ENCODE measurements around the gene HOXD8.

HOXD8 gene

DNA sequence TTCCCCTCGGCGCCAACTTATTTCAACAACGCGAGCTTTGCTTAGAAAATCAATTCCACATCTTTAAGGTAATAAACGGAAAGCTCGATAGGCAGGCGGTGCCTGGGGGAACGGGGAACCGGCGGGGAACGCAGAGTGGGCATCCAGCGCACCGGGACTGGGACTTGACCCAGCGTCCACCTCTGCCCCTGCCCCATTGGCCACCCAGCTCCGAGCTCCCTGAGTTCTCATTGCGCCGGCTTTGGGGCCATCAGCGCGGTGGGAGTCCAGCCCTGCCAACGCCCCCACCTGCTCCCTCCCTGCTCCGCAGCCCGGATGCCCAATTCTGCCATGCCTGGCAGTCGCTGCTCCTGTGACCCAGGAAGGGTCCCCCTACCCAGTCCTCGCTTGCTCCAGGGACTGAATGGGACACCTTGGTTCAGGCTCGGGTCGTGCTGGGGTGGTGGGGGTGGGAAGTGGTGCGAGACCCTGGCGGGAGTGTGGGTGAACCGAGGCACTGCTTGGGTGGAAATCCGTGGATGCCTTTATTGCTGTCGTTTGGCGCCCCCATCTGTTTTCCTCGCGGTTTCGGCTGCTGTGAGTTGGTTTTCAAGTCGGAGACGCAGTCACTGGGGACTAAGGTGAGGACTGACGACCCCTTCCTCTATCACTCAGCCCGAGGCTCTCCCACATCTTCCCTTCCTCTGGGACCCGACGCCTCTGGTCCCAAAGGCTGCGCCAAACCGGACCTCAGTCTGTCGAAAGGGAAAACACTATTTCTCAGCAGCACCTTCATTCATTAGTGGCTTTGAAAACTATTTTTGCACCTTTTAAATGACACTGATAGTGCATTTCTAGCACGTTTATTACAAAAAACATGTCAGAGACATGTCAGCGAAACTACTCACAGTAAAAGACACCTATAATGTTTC lies 43.4 kb upstream of the HOXD8 start:
- TF ChIP-seq, protein P1, sequence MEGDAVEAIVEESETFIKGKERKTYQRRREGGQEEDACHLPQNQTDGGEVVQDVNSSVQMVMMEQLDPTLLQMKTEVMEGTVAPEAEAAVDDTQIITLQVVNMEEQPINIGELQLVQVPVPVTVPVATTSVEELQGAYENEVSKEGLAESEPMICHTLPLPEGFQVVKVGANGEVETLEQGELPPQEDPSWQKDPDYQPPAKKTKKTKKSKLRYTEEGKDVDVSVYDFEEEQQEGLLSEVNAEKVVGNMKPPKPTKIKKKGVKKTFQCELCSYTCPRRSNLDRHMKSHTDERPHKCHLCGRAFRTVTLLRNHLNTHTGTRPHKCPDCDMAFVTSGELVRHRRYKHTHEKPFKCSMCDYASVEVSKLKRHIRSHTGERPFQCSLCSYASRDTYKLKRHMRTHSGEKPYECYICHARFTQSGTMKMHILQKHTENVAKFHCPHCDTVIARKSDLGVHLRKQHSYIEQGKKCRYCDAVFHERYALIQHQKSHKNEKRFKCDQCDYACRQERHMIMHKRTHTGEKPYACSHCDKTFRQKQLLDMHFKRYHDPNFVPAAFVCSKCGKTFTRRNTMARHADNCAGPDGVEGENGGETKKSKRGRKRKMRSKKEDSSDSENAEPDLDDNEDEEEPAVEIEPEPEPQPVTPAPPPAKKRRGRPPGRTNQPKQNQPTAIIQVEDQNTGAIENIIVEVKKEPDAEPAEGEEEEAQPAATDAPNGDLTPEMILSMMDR (IDR thresholded peaks at IDR 0.05; ENCODE audit: control extremely low read depth, extremely low read depth, low read depth, missing control alignments) = peak; percentile 49
- no peak for DNase-seq (ENCODE audit: extremely low spot score)
- ChIA-PET CTCF (interaction anchor here (0.8 to 1.8 kb wide), 7 partner anchors 11 to 398 kb away, joined by 3 to 11 read pairs (median 3); no protein-coding TSS in a partner anchor), POLR2A (no interaction called here)

DNA sequence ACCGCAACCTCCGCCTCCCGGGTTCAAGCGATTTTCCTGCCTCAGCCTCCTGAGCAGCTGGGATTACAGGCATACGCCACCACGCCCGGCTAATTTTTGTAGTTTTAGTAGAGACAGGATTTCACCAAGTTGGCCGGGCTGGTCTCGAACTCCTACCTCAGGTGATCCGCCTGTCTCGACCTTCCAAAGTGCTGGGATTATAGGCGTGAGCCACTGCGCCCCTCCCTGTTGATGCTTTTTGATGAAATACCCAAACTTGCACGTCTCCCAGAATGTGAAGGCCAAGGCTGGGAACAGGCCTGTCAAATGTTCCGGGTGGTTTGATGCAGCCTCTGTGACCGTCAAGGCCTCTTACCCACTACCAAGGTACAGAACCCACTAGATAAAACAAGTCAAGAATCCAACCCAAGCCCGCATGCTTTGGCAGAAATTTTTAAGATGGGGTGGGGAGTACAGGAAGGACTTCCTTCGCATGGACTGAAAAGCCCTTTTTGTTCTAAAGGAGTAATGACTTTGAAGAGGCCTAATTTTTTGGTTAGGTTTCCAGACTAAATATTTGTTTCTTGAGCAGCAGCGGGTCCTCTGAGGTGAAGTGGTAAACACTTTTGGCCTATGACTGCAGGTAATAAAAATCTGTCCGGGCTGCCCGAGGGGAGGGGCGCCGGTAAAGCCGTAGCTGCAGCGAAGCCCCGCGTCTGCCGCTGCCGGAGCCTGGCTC lies 42.0 kb upstream of the HOXD8 start:
- no peak for DNase-seq (ENCODE audit: extremely low spot score)
- ChIA-PET CTCF (interaction anchor here (0.9 to 2.5 kb wide), 9 partner anchors 10 to 1338 kb away, joined by 3 to 32 read pairs (median 4); no protein-coding TSS in a partner anchor), POLR2A (no interaction called here)
- TF ChIP-seq, protein P1 (IDR thresholded peaks at IDR 0.05; ENCODE audit: control extremely low read depth, extremely low read depth, low read depth, missing control alignments) = no peak

- DNase-seq (ENCODE audit: extremely low spot score) = peak; percentile 54
- TF ChIP-seq, protein P1 (IDR thresholded peaks at IDR 0.05; ENCODE audit: control extremely low read depth, extremely low read depth, low read depth, missing control alignments) = peak; percentile 82
- ChIA-PET CTCF (interaction anchor here (0.7 to 2.5 kb wide), 16 partner anchors 9 to 1389 kb away, joined by 3 to 32 read pairs (median 3); no protein-coding TSS in a partner anchor), POLR2A (no interaction called here)
Measured at GRCh38 chr2:176088048-176088936, 41.2 kb upstream of the HOXD8 start.

DNA sequence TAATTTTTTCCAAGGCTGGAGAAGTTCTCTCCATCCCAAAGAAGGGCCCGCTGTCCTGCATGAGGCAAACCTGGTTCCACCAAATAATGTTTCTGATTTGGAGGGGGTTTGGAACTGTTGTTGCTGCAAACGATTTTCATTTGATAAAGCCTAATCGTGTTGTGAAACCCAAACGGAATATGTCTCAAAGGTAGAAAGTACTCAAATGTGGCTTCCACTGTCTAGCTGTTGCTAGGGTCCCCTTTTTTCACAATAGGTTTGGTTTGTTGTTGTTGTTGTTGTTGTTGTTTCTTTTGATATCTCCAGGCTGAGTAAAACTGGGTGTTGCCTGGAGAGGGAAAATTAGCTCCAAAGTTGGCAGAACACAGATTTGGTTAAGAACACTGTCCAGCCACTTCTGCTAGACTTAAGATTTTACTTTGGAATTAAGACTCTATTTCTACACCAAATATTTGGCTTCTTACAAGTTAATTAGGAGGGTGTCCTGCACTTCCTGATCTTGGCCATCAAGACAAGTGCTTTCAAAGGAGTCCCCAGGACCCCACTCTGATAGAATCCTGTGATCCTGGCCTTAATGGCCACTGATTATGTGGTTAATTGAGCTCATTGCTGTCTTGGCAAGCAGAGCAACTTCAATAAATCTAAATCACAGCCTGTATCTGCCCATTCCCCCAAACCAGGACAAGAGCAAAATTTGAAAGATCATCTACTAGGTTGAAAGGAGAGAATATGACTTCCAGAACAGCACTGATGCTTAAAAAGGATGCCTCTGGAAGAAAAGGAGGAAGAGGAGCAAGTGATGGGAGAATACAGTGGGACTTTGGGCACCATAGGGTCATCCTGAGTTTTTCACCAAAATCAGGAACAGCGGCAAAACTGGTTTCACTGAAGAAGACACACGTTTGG lies 40.3 kb upstream of the HOXD8 start:
- TF ChIP-seq, protein P1 (IDR thresholded peaks at IDR 0.05; ENCODE audit: control extremely low read depth, extremely low read depth, low read depth, missing control alignments) = no peak
- no peak for DNase-seq (ENCODE audit: extremely low spot score)
- ChIA-PET POLR2A (no interaction called here), CTCF (interaction anchor here (0.7 to 2.5 kb wide), 12 partner anchors 8 to 1390 kb away, joined by 3 to 32 read pairs (median 4); no protein-coding TSS in a partner anchor)

GRCh38 chr2:176089843-176090395 lies 39.6 kb upstream of the HOXD8 start:
- CTCF ChIA-PET = interaction anchor here (1.3 to 2.5 kb wide), 3 partner anchors 7 to 574 kb away, joined by 3 to 32 read pairs (median 14); no protein-coding TSS in a partner anchor
- POLR2A ChIA-PET = no interaction called here
- no peak for DNase-seq (ENCODE audit: extremely low spot score)
- TF ChIP-seq, protein P1 (IDR thresholded peaks at IDR 0.05; ENCODE audit: control extremely low read depth, extremely low read depth, low read depth, missing control alignments) = no peak

Measured in GM10248 (cell line).